NCI-H1048 (cell line): Measurements from ENCODE around the gene ESR1.
A peak's percentile ranks its signal among the peaks of the same experiment; 100 is the strongest.

ENCODE experiments used
- DNase-seq: peaks from one replicate; lab custom pipeline; 2025; lab: John Stamatoyannopoulos, UW

The ESR1 gene

GRCh38 chr6:151807513-151808370, at the start of gene ESR1:
Gene ESR1, plus strand, starts transcription at chr6:151807682. Its CDS starts 231 bp downstream, at chr6:151807913.
- DNase-seq, result no peak

GRCh38 chr6:151760486-151760885, 47.0 kb upstream of the ESR1 start:
- no peak for DNase-seq

GRCh38 chr6:151761851-151762250, 45.6 kb upstream of the ESR1 start:
- no peak for DNase-seq

- no peak for DNase-seq
Measured at GRCh38 chr6:151762817-151763216, 44.7 kb upstream of the ESR1 start.

GRCh38 chr6:151763303-151763702, 44.2 kb upstream of the ESR1 start:
- DNase-seq, result no peak

GRCh38 chr6:151763938-151764680, 43.4 kb upstream of the ESR1 start:
- DNase-seq, result no peak

- DNase-seq, result peak; percentile 7
Measured at GRCh38 chr6:151765444-151765886, 42.0 kb upstream of the ESR1 start.

- DNase-seq, result no peak
Measured at GRCh38 chr6:151772446-151772845, 35.0 kb upstream of the ESR1 start.

- no peak for DNase-seq
Measured at GRCh38 chr6:151773382-151773781, 34.1 kb upstream of the ESR1 start.

- no peak for DNase-seq
Measured at GRCh38 chr6:151782560-151782959, 24.9 kb upstream of the ESR1 start.

GRCh38 chr6:151783692-151784091, 23.8 kb upstream of the ESR1 start:
- DNase-seq, result no peak

- no peak for DNase-seq
Measured at GRCh38 chr6:151784441-151785214, 22.9 kb upstream of the ESR1 start.

- no peak for DNase-seq
Measured at GRCh38 chr6:151796842-151797530, 10.5 kb upstream of the ESR1 start.

- no peak for DNase-seq
Measured at GRCh38 chr6:151803743-151804142, 3.7 kb upstream of the ESR1 start.

- DNase-seq, result no peak
Measured at GRCh38 chr6:151804585-151805285, 2.7 kb upstream of the ESR1 start.

GRCh38 chr6:151805286-151805840, 2.1 kb upstream of the ESR1 start:
- DNase-seq, result no peak

- DNase-seq, result no peak
Measured at GRCh38 chr6:151806757-151807512, 547 bp upstream of the ESR1 start.

GRCh38 chr6:151808371-151809241, 1.1 kb downstream of the ESR1 start:
- DNase-seq, result no peak

GRCh38 chr6:151811081-151811480, 3.6 kb downstream of the ESR1 start:
- no peak for DNase-seq
